WTC11 (cell line): ENCODE measurements around the gene FANCE. TPM values are rescaled to one million over a fixed set of nuclear protein-coding genes. Genes with fewer than 3 reads are reported as not detected.

ENCODE experiments used
- ARID4B ChIP-seq: sonication (generic); formaldehyde crosslinking; IDR thresholded peaks from 2 replicates; pipeline ENCODE4 v1.8.0; 2023; ENCODE audit warnings: missing genetic modification reagents, mild to moderate bottlenecking, borderline replicate concordance
- ATF6 ChIP-seq: sonication (generic); formaldehyde crosslinking; IDR thresholded peaks from 2 replicates; pipeline ENCODE4 v1.8.1; 2023; ENCODE audit warnings: mild to moderate bottlenecking, missing genetic modification reagents
- CBFB ChIP-seq: sonication (generic); formaldehyde crosslinking; IDR thresholded peaks from 2 replicates; pipeline ENCODE4 v1.8.1; 2022; ENCODE audit warnings: mild to moderate bottlenecking, low read depth, missing genetic modification reagents
- CREB1 ChIP-seq: sonication (generic); formaldehyde crosslinking; IDR thresholded peaks from 2 replicates; pipeline ENCODE4 v1.8.0; 2023; ENCODE audit warnings: mild to moderate bottlenecking, missing genetic modification reagents
- CTCF ChIP-seq: fragments of 200-600 bp; IDR thresholded peaks from 2 replicates; pipeline ENCODE4 v1.8.0; 2022; ENCODE audit warnings: antibody characterized with exemption
- E2F4 ChIP-seq: sonication (generic); formaldehyde crosslinking; IDR thresholded peaks from 2 replicates; pipeline ENCODE4 v1.8.1; 2022; ENCODE audit warnings: low read depth, mild to moderate bottlenecking, moderate library complexity, missing genetic modification reagents, borderline replicate concordance
- ELF4 ChIP-seq: sonication (generic); formaldehyde crosslinking; IDR thresholded peaks from 2 replicates; pipeline ENCODE4 v1.8.1; 2022; ENCODE audit warnings: low read depth, mild to moderate bottlenecking, moderate library complexity, missing genetic modification reagents
- EMX1 ChIP-seq: fragments of 250-450 bp; sonication (Bioruptor Pico); IDR thresholded peaks from 2 replicates; pipeline ENCODE4 v1.8.0; 2021; ENCODE audit warnings: mild to moderate bottlenecking
- FOXK1 ChIP-seq: sonication (generic); formaldehyde crosslinking; IDR thresholded peaks from 2 replicates; pipeline ENCODE4 v1.8.0; 2022; ENCODE audit warnings: mild to moderate bottlenecking, moderate library complexity, missing genetic modification reagents
- FOXP4 ChIP-seq: sonication (generic); formaldehyde crosslinking; IDR thresholded peaks from 2 replicates; pipeline ENCODE4 v1.8.0; 2022; ENCODE audit warnings: mild to moderate bottlenecking, missing genetic modification reagents
- GABPB1 ChIP-seq: sonication (generic); formaldehyde crosslinking; IDR thresholded peaks from 2 replicates; pipeline ENCODE4 v1.8.1; 2023; ENCODE audit warnings: mild to moderate bottlenecking, missing genetic modification reagents
- HMGA2 ChIP-seq: fragments of 250-450 bp; sonication (Bioruptor Pico); IDR thresholded peaks from 2 replicates; pipeline ENCODE4 v1.4.0; 2021; ENCODE audit warnings: mild to moderate bottlenecking, moderate library complexity
- IRF2 ChIP-seq: sonication (generic); formaldehyde crosslinking; IDR thresholded peaks from 2 replicates; pipeline ENCODE4 v1.8.0; 2022; ENCODE audit warnings: low read depth, missing genetic modification reagents, borderline replicate concordance
- JAZF1 ChIP-seq: fragments of 250-450 bp; sonication (Bioruptor Pico); IDR thresholded peaks from 2 replicates; pipeline ENCODE4 v1.9.0; 2021; ENCODE audit warnings: moderate library complexity, mild to moderate bottlenecking, inconsistent platforms
- NFYB ChIP-seq: sonication (generic); formaldehyde crosslinking; conservative IDR thresholded peaks from 2 replicates; pipeline ENCODE4 v1.8.0; 2022; ENCODE audit warnings: low read depth, missing genetic modification reagents
- NR1H2 ChIP-seq: sonication (generic); formaldehyde crosslinking; IDR thresholded peaks from 2 replicates; pipeline ENCODE4 v1.9.0; 2021; ENCODE audit warnings: mild to moderate bottlenecking, moderate library complexity, missing genetic modification reagents
- PREB ChIP-seq: sonication (generic); formaldehyde crosslinking; IDR thresholded peaks from 2 replicates; pipeline ENCODE4 v1.8.1; 2022; ENCODE audit warnings: mild to moderate bottlenecking, missing genetic modification reagents, moderate library complexity, borderline replicate concordance
- PRRX2 ChIP-seq: fragments of 250-450 bp; sonication (Bioruptor Pico); IDR thresholded peaks from 2 replicates; pipeline ENCODE4 v1.8.0; 2021; ENCODE audit warnings: mild to moderate bottlenecking
- SMAD3 ChIP-seq: sonication (generic); formaldehyde crosslinking; IDR thresholded peaks from 2 replicates; pipeline ENCODE4 v1.8.0; 2022; ENCODE audit warnings: missing genetic modification reagents, mild to moderate bottlenecking, borderline replicate concordance
- SMAD4 ChIP-seq: sonication (generic); formaldehyde crosslinking; IDR thresholded peaks from 2 replicates; pipeline ENCODE4 v1.8.0; 2022; ENCODE audit warnings: mild to moderate bottlenecking, missing genetic modification reagents
- ZMAT4 ChIP-seq: fragments of 250-450 bp; sonication (Bioruptor Pico); IDR thresholded peaks from 2 replicates; pipeline ENCODE4 v1.9.0; 2021; ENCODE audit warnings: mild to moderate bottlenecking
- ZNF425 ChIP-seq: fragments of 250-450 bp; sonication (Bioruptor Pico); conservative IDR thresholded peaks from 2 replicates; pipeline ENCODE4 v1.9.0; 2021; ENCODE audit warnings: mild to moderate bottlenecking
- total RNA-seq: library from RNA; stranded (reverse); gene quantifications from 3 replicates; pipeline ENCODE4 v1.2.3, GENCODE V29; 2021

The FANCE gene
- total RNA-seq, 1 experiment from 2014 or later: 22.3 TPM

- TF ChIP-seq CBFB (CRISPR knock-in tag) (0 out of 2 replicates have a peak, but pooled peaks have one; percentile 60), FOXP4 (CRISPR knock-in tag) (peak; percentile 86), ARID4B (CRISPR knock-in tag) (no peak), PRRX2 (no peak), CTCF (no peak), ELF4 (CRISPR knock-in tag) (no peak), PREB (no peak), GABPB1 (CRISPR knock-in tag) (no peak), SMAD3 (CRISPR knock-in tag) (no peak), ATF6 (CRISPR knock-in tag) (no peak), JAZF1 (CRISPR knock-in tag) (no peak), E2F4 (peak; percentile 27; the same call in 1 of the 2 replicates), NFYB (CRISPR knock-in tag) (no peak), NR1H2 (CRISPR knock-in tag) (no peak), ZMAT4 (CRISPR knock-in tag) (no peak), CREB1 (0 out of 2 replicates have a peak, but pooled peaks have one; percentile 11), ZNF425 (CRISPR knock-in tag) (no peak), IRF2 (CRISPR knock-in tag) (no peak), EMX1 (CRISPR knock-in tag) (no peak), HMGA2 (CRISPR knock-in tag) (no peak), FOXK1 (CRISPR knock-in tag) (peak; percentile 77), SMAD4 (CRISPR knock-in tag) (no peak)
Observed at GRCh38 chr6:35486005-35486925, 34.1 kb downstream of the FANCE start (continued).
